ENCODE results near the gene SEL1L3. TPM values are rescaled to one million over a fixed set of nuclear protein-coding genes. Genes with fewer than 3 reads are reported as not detected.

The SEL1L3 gene
- total RNA-seq, 1 experiment from 2014 or later, result 48.3 TPM

DNA sequence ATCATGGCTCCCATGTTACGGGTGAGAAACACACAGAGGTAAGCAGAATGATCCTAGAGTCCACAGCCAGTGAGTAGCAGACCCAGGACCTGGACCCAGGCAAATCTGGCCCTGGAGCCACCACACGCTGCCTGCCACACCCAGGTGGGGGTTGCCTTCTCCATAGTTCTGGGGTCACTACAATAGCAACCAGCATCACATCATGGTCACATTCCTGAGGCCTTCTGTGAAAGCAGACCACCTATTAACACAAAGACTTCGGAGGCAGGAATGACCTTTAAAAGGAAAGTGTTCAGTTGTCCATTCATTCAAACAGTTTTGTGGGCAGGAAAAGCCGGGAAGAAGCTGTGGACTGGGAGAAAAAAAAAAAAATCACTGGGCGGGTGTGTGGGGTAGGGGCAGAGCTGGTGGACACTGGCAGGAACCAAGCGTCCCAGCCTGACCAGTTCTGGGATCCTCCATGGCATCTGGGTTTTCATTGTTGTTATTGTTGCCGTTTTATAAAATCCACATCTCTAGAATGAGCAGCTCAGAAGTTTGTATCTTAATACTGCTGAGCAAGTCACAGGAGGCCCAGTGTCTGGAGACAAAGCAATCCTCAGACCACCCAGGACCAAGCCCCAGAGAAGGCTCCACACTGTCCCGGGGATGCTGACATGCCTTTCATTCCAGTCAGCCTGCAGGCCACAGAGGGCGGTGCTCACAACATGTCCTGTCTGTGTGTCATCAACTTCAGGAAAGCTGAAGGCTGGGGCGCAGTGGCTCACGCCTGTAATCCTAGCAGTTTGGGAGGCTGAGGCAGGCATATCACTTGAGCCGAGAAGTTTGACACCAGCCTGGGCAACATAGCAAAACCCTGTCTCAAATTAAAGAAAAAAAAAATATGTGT lies 67.0 kb downstream of the SEL1L3 start:
- H3K23me2 ChIP-seq (ENCODE audit: insufficient read length, low read depth, low read length, poor library complexity, severe bottlenecking), result no peaks in the 10 kb centered on the region
- DNase-seq, result peak; percentile 73
- H3K4me3 Mint-ChIP-seq, result no peak overlapping the region; a peak in 2 of 5 replicates
- no peak overlapping the region for H2AFZ ChIP-seq (ENCODE audit: low read length)
- WGBS (ENCODE audit: extremely low coverage, insufficient read length, low lambda C conversion rate), result no CpG with 5 or more reads among the region's 12 CpGs
- no peak overlapping the region for H2BK20ac ChIP-seq (ENCODE audit: low read depth, low read length, poor library complexity, severe bottlenecking)
- no peaks in the 10 kb centered on the region for H3K9me3 ChIP-seq (ENCODE audit: control insufficient read depth, low read depth, low read length)
- H3K4me2 ChIP-seq (ENCODE audit: insufficient read depth, insufficient read length, low read length), result no peak overlapping the region
- H4K20me1 ChIP-seq (ENCODE audit: control insufficient read depth, insufficient read depth, insufficient read length), result no peaks in the 10 kb centered on the region
- no peak overlapping the region for H4K5ac ChIP-seq (ENCODE audit: insufficient read length, low read depth, low read length)
- no peak overlapping the region for H3K14ac ChIP-seq (ENCODE audit: insufficient read depth, low read length)
- no peak overlapping the region for H2BK120ac ChIP-seq (ENCODE audit: low read depth, low read length, poor library complexity, severe bottlenecking)
- H3K9me3 Mint-ChIP-seq, result no peaks in the 10 kb centered on the region
- H3K27ac ChIP-seq (ENCODE audit: insufficient read length, low read depth, low read length), result no peak overlapping the region
- no peak overlapping the region for H4K91ac ChIP-seq (ENCODE audit: insufficient read length, low read depth, low read length)
- H2BK5ac ChIP-seq (ENCODE audit: insufficient read length, low read length), result no peak overlapping the region
- no peak overlapping the region for H2BK15ac ChIP-seq (ENCODE audit: low read depth, low read length)
- no peak overlapping the region for H4K8ac ChIP-seq (replicated peaks; ENCODE audit: insufficient read length, low read depth, low read length)
- H3K4me1 Mint-ChIP-seq, result peaks cover 28 to 32% of the 10 kb centered on the region in 2 experiments
- TF ChIP-seq, protein P1, sequence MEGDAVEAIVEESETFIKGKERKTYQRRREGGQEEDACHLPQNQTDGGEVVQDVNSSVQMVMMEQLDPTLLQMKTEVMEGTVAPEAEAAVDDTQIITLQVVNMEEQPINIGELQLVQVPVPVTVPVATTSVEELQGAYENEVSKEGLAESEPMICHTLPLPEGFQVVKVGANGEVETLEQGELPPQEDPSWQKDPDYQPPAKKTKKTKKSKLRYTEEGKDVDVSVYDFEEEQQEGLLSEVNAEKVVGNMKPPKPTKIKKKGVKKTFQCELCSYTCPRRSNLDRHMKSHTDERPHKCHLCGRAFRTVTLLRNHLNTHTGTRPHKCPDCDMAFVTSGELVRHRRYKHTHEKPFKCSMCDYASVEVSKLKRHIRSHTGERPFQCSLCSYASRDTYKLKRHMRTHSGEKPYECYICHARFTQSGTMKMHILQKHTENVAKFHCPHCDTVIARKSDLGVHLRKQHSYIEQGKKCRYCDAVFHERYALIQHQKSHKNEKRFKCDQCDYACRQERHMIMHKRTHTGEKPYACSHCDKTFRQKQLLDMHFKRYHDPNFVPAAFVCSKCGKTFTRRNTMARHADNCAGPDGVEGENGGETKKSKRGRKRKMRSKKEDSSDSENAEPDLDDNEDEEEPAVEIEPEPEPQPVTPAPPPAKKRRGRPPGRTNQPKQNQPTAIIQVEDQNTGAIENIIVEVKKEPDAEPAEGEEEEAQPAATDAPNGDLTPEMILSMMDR (conservative IDR thresholded peaks at IDR 0.05), result peak; percentile 21; the same call in 1 of the 3 replicates
- H2AK5ac ChIP-seq (ENCODE audit: insufficient read length, low read length), result no peak overlapping the region
- H3K79me2 ChIP-seq (ENCODE audit: insufficient read depth, low read length), result no peaks in the 10 kb centered on the region
- H3K36me3 Mint-ChIP-seq (ENCODE audit: insufficient read depth in 1 of 3, low read depth in 3 of 3), result peaks cover 28 to 55% (median 36%) of the 10 kb centered on the region in 3 experiments; a peak in 6 of 7 replicates
- no peak overlapping the region for H3T11ph ChIP-seq (ENCODE audit: low read length)
- no peaks in the 10 kb centered on the region for H3K79me1 ChIP-seq (ENCODE audit: insufficient read depth, low read depth, low read length, poor library complexity, severe bottlenecking)
- H3K4ac ChIP-seq (ENCODE audit: low read depth, low read length), result no peak overlapping the region
- H2BK12ac ChIP-seq (ENCODE audit: insufficient read length, low read depth, low read length), result no peak overlapping the region
- H3K27ac Mint-ChIP-seq, result peak overlapping the region; percentile 75 to 93 (median 89)
- peaks cover 2% of the 10 kb centered on the region; the same call in 1 of the 2 replicates for H3K27me3 Mint-ChIP-seq (ENCODE audit: low read depth)
- peak overlapping the region; percentile 52 for H3K18ac ChIP-seq (ENCODE audit: insufficient read length, low read depth, low read length)
- no peak overlapping the region for H3K9ac ChIP-seq (ENCODE audit: extremely low read depth, insufficient read length, low read length)
- no peaks in the 10 kb centered on the region for H3K4me1 ChIP-seq (ENCODE audit: insufficient read depth, low read length)
- no peaks in the 10 kb centered on the region for H3K27me3 ChIP-seq (ENCODE audit: insufficient read depth, low read length)
- no peak overlapping the region for H3K23ac ChIP-seq (ENCODE audit: insufficient read length, low read depth, low read length)
- H3K56ac ChIP-seq (ENCODE audit: insufficient read length, low read depth, low read length), result no peak overlapping the region

Data from H9 (cell line).